Activated CD4-positive, alpha-beta memory T cell treated with anti-CD3 and anti-CD28 coated beads for 36 hours (primary cell): Measurements from ENCODE around the gene DPEP2. TPM values are rescaled to one million over a fixed set of nuclear protein-coding genes. Genes with fewer than 3 reads are reported as not detected.
"Not testable (repeated sequence)": the region's sequence is repeated elsewhere in the genome, so short reads cannot be mapped to it uniquely, and the experiment has no call there.

Experiments
- CTCF ChIA-PET: fragments of 350-600 bp; sonication (Branson Sonifier 250); formaldehyde crosslinking; loops from one replicate; lab custom pipeline; 2021; ENCODE audit warnings: antibody characterized with exemption, inconsistent platforms; lab: Charles Lee
- POLR2A ChIA-PET: fragments of 350-600 bp; sonication (Branson Sonifier 250); formaldehyde crosslinking; loops from one replicate; lab custom pipeline; 2021; ENCODE audit warnings: antibody characterized with exemption; lab: Charles Lee
- DNase-seq: peaks from one replicate; pipeline ENCODE4 v3.0.0-alpha.2; 2020
- H3K27ac Mint-ChIP-seq: one replicate; pipeline ENCODE4 v1.8.0; 2021; ENCODE audit warnings: mixed read lengths
- H3K27me3 Mint-ChIP-seq: one replicate; pipeline ENCODE4 v1.8.0; 2021; ENCODE audit warnings: mixed read lengths
- H3K36me3 Mint-ChIP-seq: one replicate; pipeline ENCODE4 v1.8.0; 2021; ENCODE audit warnings: mixed read lengths
- H3K4me1 Mint-ChIP-seq: one replicate; pipeline ENCODE4 v1.8.0; 2021; ENCODE audit warnings: low read depth, mixed read lengths
- H3K4me3 Mint-ChIP-seq: one replicate; pipeline ENCODE4 v1.8.0; 2021; ENCODE audit warnings: mild to moderate bottlenecking, mixed read lengths
- H3K9me3 Mint-ChIP-seq: one replicate; pipeline ENCODE4 v1.8.0; 2021; ENCODE audit warnings: mixed read lengths
- intact Hi-C: fragments of 100-400 bp; cut with micrococcal nuclease; formaldehyde crosslinking; loops from one replicate; pipeline ENCODE4 v1.15.1; 2023
- total RNA-seq, 2 experiments: library from RNA; stranded (reverse); gene quantifications; one replicate each; pipeline ENCODE4 v1.2.3, GENCODE V29; 2021

The DPEP2 gene
- total RNA-seq, 2 experiments from 2014 or later = 3.9 to 5.3 TPM

- H3K4me3 Mint-ChIP-seq, H3K27me3 Mint-ChIP-seq, DNase-seq, H3K36me3 Mint-ChIP-seq, H3K9me3 Mint-ChIP-seq, intact Hi-C loops, POLR2A ChIA-PET, H3K27ac Mint-ChIP-seq: not testable (repeated sequence)
- CTCF ChIA-PET = interaction anchor here (1.2 kb wide), 1 partner anchor 68 kb away, joined by 4 read pairs; no protein-coding TSS in a partner anchor
- peaks cover 11% of the 10 kb centered on the region for H3K4me1 Mint-ChIP-seq
Measured at GRCh38 chr16:67972285-67972684, 27.0 kb downstream of the DPEP2 start.

- DNase-seq = no peak
- Mint-ChIP-seq H3K27me3 (no peaks in the 10 kb centered on the region), H3K4me3 (no peak overlapping the region), H3K4me1 (peaks cover 18% of the 10 kb centered on the region), H3K9me3 (no peaks in the 10 kb centered on the region), H3K36me3 (no peaks in the 10 kb centered on the region), H3K27ac (no peak overlapping the region)
- POLR2A ChIA-PET = no interaction called here
- CTCF ChIA-PET = no interaction called here
- intact Hi-C loops = no loop called here
Measured at GRCh38 chr16:67971111-67971510, 28.2 kb downstream of the DPEP2 start.

- Mint-ChIP-seq H3K4me3 (peak overlapping the region; percentile 99), H3K4me1 (peaks cover 18% of the 10 kb centered on the region), H3K27me3 (no peaks in the 10 kb centered on the region), H3K27ac (peak overlapping the region; percentile 71), H3K36me3 (no peaks in the 10 kb centered on the region), H3K9me3 (no peaks in the 10 kb centered on the region)
- intact Hi-C loops = loop anchor here (2.0 kb wide), 2 partner anchors 29 to 71 kb away; partner anchors contain the start of gene DPEP2
- ChIA-PET POLR2A (interaction anchor here (0.8 to 1.7 kb wide), 2 partner anchors 33 to 37 kb away, joined by 3 to 6 read pairs; partner anchors contain the start of gene PSMB10), CTCF (no interaction called here)
- DNase-seq = no peak
Measured at GRCh38 chr16:67969254-67970039, 29.8 kb downstream of the DPEP2 start.

GRCh38 chr16:67968400-67969253 lies 30.7 kb downstream of the DPEP2 start, which contains the start of gene SLC12A4:
Gene SLC12A4, minus strand, starts transcription at chr16:67968637. Its CDS starts 84 bp downstream, at chr16:67968553.
- peaks cover 18% of the 10 kb centered on the region for H3K4me1 Mint-ChIP-seq
- DNase-seq = peak; percentile 94
- no peaks in the 10 kb centered on the region for H3K36me3 Mint-ChIP-seq
- peak within 1 kb of the TSS; percentile 78 for H3K27ac Mint-ChIP-seq
- H3K4me3 Mint-ChIP-seq = peak within 1 kb of the TSS; percentile 99
- ChIA-PET POLR2A (interaction anchor here (0.8 to 1.7 kb wide), 2 partner anchors 32 to 101 kb away, joined by 3 to 6 read pairs; partner anchors contain the start of gene PSMB10), CTCF (interaction anchor here (0.7 kb wide), 1 partner anchor 422 kb away, joined by 3 read pairs; no protein-coding TSS in a partner anchor)
- H3K9me3 Mint-ChIP-seq = no peaks in the 10 kb centered on the region
- no peaks in the 10 kb centered on the region for H3K27me3 Mint-ChIP-seq
- intact Hi-C loops = loop anchor here (1.0 to 2.0 kb wide), 3 partner anchors 30 to 72 kb away; partner anchors contain the start of genes DPEP2 and PSMB10

- no peaks in the 10 kb centered on the region for H3K9me3 Mint-ChIP-seq
- H3K4me3 Mint-ChIP-seq = peak overlapping the region; percentile 99
- H3K36me3 Mint-ChIP-seq = no peaks in the 10 kb centered on the region
- intact Hi-C loops = loop anchor here (1.0 to 2.0 kb wide), 3 partner anchors 31 to 73 kb away; partner anchors contain the start of genes DPEP2 and PSMB10
- CTCF ChIA-PET = interaction anchor here (0.7 kb wide), 1 partner anchor 421 kb away, joined by 3 read pairs; no protein-coding TSS in a partner anchor
- POLR2A ChIA-PET = interaction anchor here (0.8 to 1.7 kb wide), 2 partner anchors 31 to 102 kb away, joined by 3 to 6 read pairs; partner anchors contain the start of gene PSMB10
- peak overlapping the region; percentile 78 for H3K27ac Mint-ChIP-seq
- DNase-seq = peak; percentile 47
- peaks cover 18% of the 10 kb centered on the region for H3K4me1 Mint-ChIP-seq
- no peaks in the 10 kb centered on the region for H3K27me3 Mint-ChIP-seq
Measured at GRCh38 chr16:67967958-67968399, 31.3 kb downstream of the DPEP2 start.

- Mint-ChIP-seq H3K4me1 (peaks cover 18% of the 10 kb centered on the region), H3K36me3 (peaks cover 3% of the 10 kb centered on the region), H3K9me3 (no peaks in the 10 kb centered on the region), H3K27ac (peak overlapping the region; percentile 78), H3K4me3 (peak overlapping the region; percentile 99), H3K27me3 (no peaks in the 10 kb centered on the region)
- peak; percentile 62 for DNase-seq
- POLR2A ChIA-PET = interaction anchor here (0.8 kb wide), 1 partner anchor 102 kb away, joined by 3 read pairs; no protein-coding TSS in a partner anchor
- CTCF ChIA-PET = interaction anchor here (0.7 to 1.3 kb wide), 4 partner anchors 26 to 420 kb away, joined by 3 to 4 read pairs (median 3); no protein-coding TSS in a partner anchor
- intact Hi-C loops = no loop called here
Measured at GRCh38 chr16:67967183-67967957, 31.9 kb downstream of the DPEP2 start.

- peaks cover 3% of the 10 kb centered on the region for H3K36me3 Mint-ChIP-seq
- peak overlapping the region; percentile 99 for H3K4me3 Mint-ChIP-seq
- CTCF ChIA-PET = interaction anchor here (1.1 to 1.3 kb wide), 3 partner anchors 25 to 74 kb away, joined by 3 to 4 read pairs (median 3); no protein-coding TSS in a partner anchor
- intact Hi-C loops = no loop called here
- peaks cover 18% of the 10 kb centered on the region for H3K4me1 Mint-ChIP-seq
- no peak overlapping the region for H3K27ac Mint-ChIP-seq
- H3K9me3 Mint-ChIP-seq = no peaks in the 10 kb centered on the region
- POLR2A ChIA-PET = no interaction called here
- no peaks in the 10 kb centered on the region for H3K27me3 Mint-ChIP-seq
- DNase-seq = no peak
Measured at GRCh38 chr16:67966549-67967182, 32.6 kb downstream of the DPEP2 start.

GRCh38 chr16:67965668-67966548 lies 33.4 kb downstream of the DPEP2 start:
- peaks cover 9% of the 10 kb centered on the region for H3K36me3 Mint-ChIP-seq
- H3K27ac Mint-ChIP-seq = no peak overlapping the region
- no peaks in the 10 kb centered on the region for H3K27me3 Mint-ChIP-seq
- intact Hi-C loops = no loop called here
- CTCF ChIA-PET = interaction anchor here (0.9 to 1.7 kb wide), 6 partner anchors 14 to 75 kb away, joined by 3 to 6 read pairs (median 3); no protein-coding TSS in a partner anchor
- peaks cover 18% of the 10 kb centered on the region for H3K4me1 Mint-ChIP-seq
- no peak overlapping the region for H3K4me3 Mint-ChIP-seq
- DNase-seq = no peak
- POLR2A ChIA-PET = no interaction called here
- H3K9me3 Mint-ChIP-seq = no peaks in the 10 kb centered on the region

GRCh38 chr16:67964477-67965131 lies 34.7 kb downstream of the DPEP2 start:
- peaks cover 15% of the 10 kb centered on the region for H3K36me3 Mint-ChIP-seq

More at GRCh38 chr16:67964477-67965131, 34.7 kb downstream of the DPEP2 start:
- no peaks in the 10 kb centered on the region for H3K9me3 Mint-ChIP-seq
- no peak for DNase-seq
- ChIA-PET POLR2A (no interaction called here), CTCF (interaction anchor here (0.8 to 1.7 kb wide), 3 partner anchors 13 to 35 kb away, joined by 3 to 6 read pairs (median 3); no protein-coding TSS in a partner anchor)
- H3K27ac Mint-ChIP-seq = no peak overlapping the region
- intact Hi-C loops = no loop called here
- peaks cover 15% of the 10 kb centered on the region for H3K4me1 Mint-ChIP-seq
- no peaks in the 10 kb centered on the region for H3K27me3 Mint-ChIP-seq
- no peak overlapping the region for H3K4me3 Mint-ChIP-seq
